ENCODE measurements around the gene URI1.
A peak's percentile ranks its signal among the peaks of the same experiment; 100 is the strongest.
"Not testable (repeated sequence)": the region's sequence is repeated elsewhere in the genome, so short reads cannot be mapped to it uniquely, and the experiment has no call there.

Gene URI1

DNA sequence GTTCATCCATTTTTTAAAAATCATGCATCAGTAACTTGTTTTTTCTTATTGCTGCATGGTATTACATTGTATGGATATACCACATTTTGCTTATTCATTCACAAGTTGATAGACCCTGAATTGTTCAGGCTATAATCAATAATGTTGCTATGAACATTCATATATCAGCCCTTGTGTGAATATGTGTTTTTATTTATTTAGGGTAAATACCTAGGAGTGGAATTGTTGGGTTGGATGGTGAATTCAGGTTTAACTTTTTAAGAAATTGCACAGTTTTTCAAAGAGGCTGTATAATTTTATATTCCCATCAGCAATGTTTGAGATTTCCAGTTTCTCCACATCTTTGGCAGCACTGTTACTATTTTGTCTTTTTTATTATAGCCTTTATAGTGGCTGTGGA is 82.1 kb downstream of the URI1 start:
- Mint-ChIP-seq H3K4me1 (ENCODE audit: low read depth in 2 of 2) (peaks cover 9 to 22% of the 10 kb centered on the region in 2 donors), H3K4me3 (no peak overlapping the region), H3K36me3 (ENCODE audit: insufficient read depth) (peaks cover 4% of the 10 kb centered on the region), H3K27me3 (no peaks in the 10 kb centered on the region), H3K27ac (no peak overlapping the region), H3K9me3 (no peaks in the 10 kb centered on the region)
- no peak for DNase-seq
- no peak for ATAC-seq (replicated peaks)

DNA sequence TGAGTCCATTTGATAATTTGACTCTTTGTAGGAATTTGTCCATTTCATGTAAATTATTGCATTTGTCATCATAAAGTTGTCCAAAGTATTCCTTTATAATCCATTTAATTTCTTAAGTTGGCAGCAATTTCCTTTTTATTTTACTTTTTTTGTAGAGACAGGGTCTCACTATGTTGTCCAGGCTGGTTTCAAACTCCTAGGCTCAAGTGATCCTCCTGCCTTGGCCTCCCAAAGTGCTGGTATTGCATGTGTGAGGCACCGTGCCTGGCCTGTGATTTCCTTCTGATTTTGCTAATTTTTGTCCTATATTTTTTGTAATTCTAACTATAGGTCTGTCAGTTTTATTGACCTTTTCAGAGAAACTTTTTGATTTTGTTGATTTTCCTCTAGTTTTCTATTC is 84.9 kb downstream of the URI1 start:
- ATAC-seq (replicated peaks), result no peak

DNA sequence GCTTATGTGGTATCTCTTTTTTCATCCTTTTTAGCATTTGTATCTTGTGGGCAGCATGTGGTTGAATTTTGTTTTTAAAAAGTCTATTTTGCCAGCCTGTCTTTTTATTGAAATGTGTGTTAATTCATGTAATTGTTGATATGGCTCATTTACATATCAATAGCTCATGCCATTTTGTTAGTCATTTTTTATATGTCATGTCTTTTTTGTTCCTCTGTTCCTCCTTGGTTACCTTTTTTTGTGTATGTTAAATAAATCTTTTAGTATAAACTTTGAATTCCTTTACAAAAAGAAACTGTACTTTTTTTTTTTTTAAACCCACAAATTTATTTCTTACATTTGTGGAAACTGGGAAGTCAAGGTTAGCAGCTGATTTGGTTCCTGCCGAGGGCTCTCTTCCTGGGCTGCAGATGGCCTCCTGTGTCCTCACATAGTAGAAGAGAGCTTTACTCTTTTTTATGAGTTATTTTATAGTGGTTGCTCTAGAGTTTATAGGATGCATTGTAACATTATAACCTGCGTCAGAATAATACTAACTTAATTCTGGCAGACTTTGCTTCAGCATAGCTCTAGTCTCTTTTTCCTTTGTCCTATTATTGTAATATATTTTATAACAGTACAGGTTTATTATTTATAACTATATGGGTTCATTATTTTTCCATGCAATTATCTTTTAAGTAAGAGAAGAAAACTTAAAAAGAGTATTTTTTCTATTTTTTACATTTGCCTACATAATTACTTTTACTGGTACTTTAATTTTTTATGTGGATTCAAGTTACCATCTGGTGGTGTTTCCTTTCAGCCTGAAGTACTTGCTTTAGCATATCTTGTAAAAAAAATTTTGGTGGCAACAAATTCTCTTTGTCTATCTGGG is 86.3 kb downstream of the URI1 start:
- Mint-ChIP-seq H3K9me3 (no peaks in the 10 kb centered on the region), H3K27me3 (no peaks in the 10 kb centered on the region), H3K27ac (no peak overlapping the region), H3K36me3 (ENCODE audit: insufficient read depth) (peaks cover 2% of the 10 kb centered on the region), H3K4me3 (no peak overlapping the region), H3K4me1 (ENCODE audit: low read depth in 2 of 2) (peaks cover 11 to 28% of the 10 kb centered on the region in 2 donors)
- no peak for ATAC-seq (replicated peaks)
- DNase-seq, result no peak

More for the DNA sequence above, 84.9 kb downstream of the URI1 start:
- Mint-ChIP-seq H3K4me3 (no peak overlapping the region), H3K4me1 (ENCODE audit: low read depth in 2 of 2) (peaks cover 12 to 35% of the 10 kb centered on the region in 2 donors), H3K36me3 (ENCODE audit: insufficient read depth) (peaks cover 2% of the 10 kb centered on the region), H3K27me3 (no peaks in the 10 kb centered on the region), H3K27ac (no peak overlapping the region), H3K9me3 (no peaks in the 10 kb centered on the region)
- no peak for DNase-seq

DNA sequence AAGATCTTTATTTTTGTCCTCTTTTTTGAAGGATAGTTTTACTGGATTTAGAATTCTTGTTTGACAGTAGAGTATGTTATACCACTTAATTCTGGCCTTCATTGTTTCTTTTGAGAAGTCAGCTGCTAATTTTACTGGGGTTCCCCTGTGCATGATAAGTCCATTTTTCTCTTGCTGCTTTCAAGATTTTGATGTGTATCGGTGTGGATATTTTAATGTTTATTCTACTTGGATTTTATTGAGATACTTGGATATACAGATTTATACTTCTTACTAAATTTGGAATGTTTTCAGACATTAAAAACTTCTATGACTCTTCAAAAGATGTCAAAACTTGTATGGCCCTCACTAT is 86.9 kb downstream of the URI1 start:
- Mint-ChIP-seq H3K36me3 (ENCODE audit: insufficient read depth) (peaks cover 2% of the 10 kb centered on the region), H3K9me3 (peaks cover 0 to under 1% of the 10 kb centered on the region in 2 donors), H3K27ac (no peak overlapping the region), H3K4me1 (ENCODE audit: low read depth in 2 of 2) (peaks cover 9 to 25% of the 10 kb centered on the region in 2 donors), H3K27me3 (no peaks in the 10 kb centered on the region), H3K4me3 (no peak overlapping the region)
- ATAC-seq (replicated peaks) (no peak), DNase-seq (no peak)

DNA sequence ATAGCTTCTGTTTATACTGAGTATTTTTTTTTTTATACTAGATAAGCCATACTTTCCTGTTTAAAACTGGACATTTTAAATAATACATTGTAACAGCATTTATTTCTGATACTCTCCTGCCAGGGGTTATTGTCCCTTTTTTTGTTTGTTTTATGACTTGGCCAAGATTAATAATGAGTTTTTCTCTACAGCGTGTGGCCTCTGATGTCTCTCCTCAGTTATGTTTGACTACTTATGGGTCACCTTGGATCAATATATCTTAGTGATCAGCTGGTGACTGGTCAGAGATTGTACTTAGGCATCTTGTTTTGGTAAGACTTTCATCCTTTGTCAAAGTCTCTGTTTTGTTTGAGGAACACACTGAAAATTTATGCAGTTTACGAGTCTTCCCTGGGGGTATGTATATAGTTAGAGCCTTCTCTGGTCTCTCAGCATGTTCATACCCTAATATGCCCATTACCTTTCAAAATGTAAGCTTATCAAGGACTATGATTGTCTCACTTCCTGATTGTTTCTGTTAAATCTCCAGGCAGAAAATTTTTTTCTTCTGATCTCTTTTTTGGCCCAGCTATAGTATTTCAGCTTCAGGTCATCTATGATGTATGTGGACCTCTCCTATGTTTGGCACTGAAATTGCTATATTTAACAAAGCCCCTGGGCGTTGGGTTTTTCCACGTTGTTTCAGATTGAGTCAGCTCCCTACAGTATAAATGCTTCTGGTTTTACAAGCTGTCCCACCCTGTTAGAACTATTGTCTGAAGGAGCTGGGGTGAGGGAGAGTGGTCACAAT is 87.9 kb downstream of the URI1 start:
- Mint-ChIP-seq H3K27ac (peak overlapping the region in 1 of 2 donors; percentile 61), H3K4me1 (ENCODE audit: low read depth in 2 of 2) (peaks cover 9 to 25% of the 10 kb centered on the region in 2 donors), H3K4me3 (no peak overlapping the region), H3K9me3 (peaks cover 4 to 10% of the 10 kb centered on the region in 2 donors), H3K36me3 (ENCODE audit: insufficient read depth) (peaks cover 5% of the 10 kb centered on the region), H3K27me3 (no peaks in the 10 kb centered on the region)
- ATAC-seq (replicated peaks) (no peak), DNase-seq (no peak)

DNA sequence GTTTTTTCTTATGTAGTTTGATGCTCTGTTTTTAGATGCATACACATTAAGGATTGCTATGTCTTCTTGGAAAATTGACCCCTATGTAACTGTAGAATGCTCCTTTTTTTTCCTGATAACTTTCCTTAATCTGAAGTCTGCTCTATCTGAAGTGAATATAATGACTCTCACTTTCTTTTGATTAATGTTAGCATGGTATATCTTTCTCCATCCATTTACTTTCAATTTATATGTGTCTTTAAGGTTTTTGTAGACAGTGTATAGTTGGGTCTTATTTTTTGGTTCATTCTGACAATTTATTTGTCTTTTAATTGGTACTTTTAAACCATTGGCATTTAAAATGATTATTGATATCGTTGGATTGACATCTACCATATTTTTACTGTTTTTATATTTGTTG is 92.3 kb downstream of the URI1 start:
- Mint-ChIP-seq H3K36me3 (ENCODE audit: insufficient read depth) (peaks cover 3% of the 10 kb centered on the region), H3K4me3 (no peak overlapping the region), H3K27me3 (no peaks in the 10 kb centered on the region), H3K4me1 (ENCODE audit: low read depth in 2 of 2) (peaks cover 3 to 22% of the 10 kb centered on the region in 2 donors), H3K9me3 (peaks cover 4 to 11% of the 10 kb centered on the region in 2 donors), H3K27ac (no peak overlapping the region)
- ATAC-seq (replicated peaks) (no peak), DNase-seq (no peak)

DNA sequence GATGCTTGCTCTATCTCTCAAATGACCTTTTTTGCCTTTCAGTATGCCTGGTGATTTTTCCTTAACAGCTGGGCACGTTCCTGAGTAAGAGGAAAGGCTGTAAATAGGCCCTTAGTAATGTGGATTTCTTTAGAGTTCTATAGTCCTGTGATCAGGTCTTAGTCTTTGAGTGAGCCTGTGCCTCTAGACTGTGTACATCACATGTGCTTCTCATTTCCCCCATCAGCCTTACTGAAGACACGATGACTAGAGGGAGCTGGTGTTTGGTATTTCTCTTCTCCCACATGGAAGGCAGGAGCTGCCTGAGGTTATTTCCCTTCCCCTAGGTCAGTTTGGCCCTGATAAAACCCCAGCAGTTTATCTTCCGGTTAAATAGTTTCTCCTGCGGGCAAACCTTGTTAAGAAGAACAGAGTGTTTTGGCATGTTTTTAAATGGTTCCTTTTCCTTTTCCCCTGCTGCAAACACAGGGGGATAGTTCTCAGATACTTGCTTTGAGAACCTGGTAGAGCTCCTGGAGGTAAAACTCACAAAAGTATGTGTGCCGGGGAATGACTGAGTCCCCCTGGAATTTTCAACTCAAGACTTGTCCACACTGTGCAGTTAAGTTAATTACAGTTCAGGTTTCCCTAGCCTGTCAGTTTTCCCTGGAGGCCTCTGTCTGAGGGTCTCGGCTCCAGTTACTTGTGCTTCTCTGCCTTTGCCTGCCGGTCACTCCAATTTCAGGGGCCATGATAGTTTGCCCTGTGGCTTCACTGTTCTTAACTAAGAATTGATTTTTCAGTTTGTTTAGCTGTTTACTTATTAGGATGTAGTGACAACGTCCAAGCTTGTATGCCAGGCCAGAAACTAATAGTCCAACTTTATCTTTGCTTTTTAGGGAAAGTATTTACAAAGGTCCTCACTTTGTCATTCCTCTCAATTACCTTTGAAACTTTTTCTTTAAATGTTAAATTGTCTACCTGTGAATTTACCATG is 94.4 kb downstream of the URI1 start:
- Mint-ChIP-seq H3K27me3 (no peaks in the 10 kb centered on the region), H3K36me3 (ENCODE audit: insufficient read depth) (peaks cover 3% of the 10 kb centered on the region), H3K4me1 (ENCODE audit: low read depth in 2 of 2) (peaks cover 0 to 7% of the 10 kb centered on the region in 2 donors), H3K27ac (peak overlapping the region in 1 of 2 donors; percentile 4), H3K4me3 (no peak overlapping the region), H3K9me3 (peaks cover 5 to 11% of the 10 kb centered on the region in 2 donors)
- DNase-seq, result no peak
- no peak for ATAC-seq (replicated peaks)

DNA sequence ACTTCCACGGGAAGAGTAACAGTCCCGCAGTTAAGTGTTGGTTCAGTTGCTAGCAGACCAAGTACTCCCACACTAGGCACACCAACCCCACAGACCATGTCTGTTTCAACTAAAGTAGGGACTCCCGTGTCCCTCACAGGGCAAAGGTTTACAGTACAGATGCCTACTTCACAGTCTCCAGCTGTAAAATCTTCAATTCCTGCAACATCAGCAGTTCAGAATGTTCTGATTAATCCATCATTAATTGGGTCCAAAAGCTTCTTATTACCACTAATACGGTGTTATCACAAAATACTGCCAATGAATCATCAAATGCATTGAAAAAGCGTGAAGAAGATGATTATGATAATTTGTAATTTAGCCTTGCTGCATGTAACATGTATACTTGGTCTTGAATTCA is 95.8 kb downstream of the URI1 start:
- Mint-ChIP-seq H3K27me3 (no peaks in the 10 kb centered on the region), H3K36me3 (ENCODE audit: insufficient read depth) (peaks cover 3% of the 10 kb centered on the region), H3K4me1 (ENCODE audit: low read depth in 2 of 2) (peaks cover 0 to 12% of the 10 kb centered on the region in 2 donors), H3K4me3 (no peak overlapping the region), H3K27ac (no peak overlapping the region), H3K9me3 (peaks cover 5 to 11% of the 10 kb centered on the region in 2 donors)
- DNase-seq (no peak), ATAC-seq (replicated peaks) (no peak)

DNA sequence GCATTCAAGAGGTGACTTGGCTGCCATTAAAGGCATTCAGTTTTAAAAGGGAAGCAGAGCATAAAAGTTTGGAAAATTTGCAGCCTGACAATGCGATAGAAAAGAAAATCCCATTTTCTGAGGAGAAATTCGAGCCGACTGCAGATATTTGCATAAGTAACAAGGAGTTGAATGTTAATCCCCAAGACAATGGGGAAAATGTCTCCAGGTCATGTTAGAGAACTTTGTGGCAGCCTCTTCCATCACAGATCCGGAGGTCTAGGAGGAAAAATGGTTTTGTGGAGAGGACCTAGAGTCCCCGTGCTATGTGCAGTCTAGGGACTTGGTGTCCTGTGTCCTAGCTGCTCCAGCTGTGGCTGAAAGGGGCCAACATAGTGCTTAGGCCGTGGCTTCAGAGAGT is 99.9 kb downstream of the URI1 start:
- H3K9me3 Mint-ChIP-seq; H3K36me3 Mint-ChIP-seq (ENCODE audit: insufficient read depth); H3K4me3 Mint-ChIP-seq; DNase-seq; ATAC-seq (replicated peaks); H3K27me3 Mint-ChIP-seq; H3K27ac Mint-ChIP-seq: not testable (repeated sequence)
- peaks cover 0 to 15% of the 10 kb centered on the region in 2 donors for H3K4me1 Mint-ChIP-seq (ENCODE audit: low read depth in 2 of 2)

DNA sequence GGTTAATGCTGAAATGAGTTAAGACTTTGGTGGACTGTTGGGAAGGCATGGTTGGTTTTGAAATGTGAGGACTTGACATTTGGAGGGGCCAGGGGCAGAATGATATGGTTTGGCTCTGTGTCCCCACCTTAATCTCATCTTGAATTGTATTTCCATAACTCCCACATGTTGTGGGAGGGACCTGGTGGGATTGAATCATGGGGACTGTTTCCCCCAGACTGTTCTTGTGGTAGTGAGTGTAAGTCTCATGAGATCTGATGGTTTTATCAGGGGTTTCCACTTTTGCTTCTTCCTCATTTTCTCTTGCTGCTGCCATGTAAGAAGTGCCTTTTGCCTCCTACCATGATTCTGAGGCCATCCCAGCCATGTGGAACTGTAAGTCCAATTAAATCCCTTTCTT is 101.0 kb downstream of the URI1 start:
- H3K4me3 Mint-ChIP-seq; H3K27me3 Mint-ChIP-seq; ATAC-seq (replicated peaks); H3K36me3 Mint-ChIP-seq (ENCODE audit: insufficient read depth); H3K27ac Mint-ChIP-seq; DNase-seq; H3K9me3 Mint-ChIP-seq: not testable (repeated sequence)
- H3K4me1 Mint-ChIP-seq (ENCODE audit: low read depth in 2 of 2), result peaks cover 0 to 19% of the 10 kb centered on the region in 2 donors

DNA sequence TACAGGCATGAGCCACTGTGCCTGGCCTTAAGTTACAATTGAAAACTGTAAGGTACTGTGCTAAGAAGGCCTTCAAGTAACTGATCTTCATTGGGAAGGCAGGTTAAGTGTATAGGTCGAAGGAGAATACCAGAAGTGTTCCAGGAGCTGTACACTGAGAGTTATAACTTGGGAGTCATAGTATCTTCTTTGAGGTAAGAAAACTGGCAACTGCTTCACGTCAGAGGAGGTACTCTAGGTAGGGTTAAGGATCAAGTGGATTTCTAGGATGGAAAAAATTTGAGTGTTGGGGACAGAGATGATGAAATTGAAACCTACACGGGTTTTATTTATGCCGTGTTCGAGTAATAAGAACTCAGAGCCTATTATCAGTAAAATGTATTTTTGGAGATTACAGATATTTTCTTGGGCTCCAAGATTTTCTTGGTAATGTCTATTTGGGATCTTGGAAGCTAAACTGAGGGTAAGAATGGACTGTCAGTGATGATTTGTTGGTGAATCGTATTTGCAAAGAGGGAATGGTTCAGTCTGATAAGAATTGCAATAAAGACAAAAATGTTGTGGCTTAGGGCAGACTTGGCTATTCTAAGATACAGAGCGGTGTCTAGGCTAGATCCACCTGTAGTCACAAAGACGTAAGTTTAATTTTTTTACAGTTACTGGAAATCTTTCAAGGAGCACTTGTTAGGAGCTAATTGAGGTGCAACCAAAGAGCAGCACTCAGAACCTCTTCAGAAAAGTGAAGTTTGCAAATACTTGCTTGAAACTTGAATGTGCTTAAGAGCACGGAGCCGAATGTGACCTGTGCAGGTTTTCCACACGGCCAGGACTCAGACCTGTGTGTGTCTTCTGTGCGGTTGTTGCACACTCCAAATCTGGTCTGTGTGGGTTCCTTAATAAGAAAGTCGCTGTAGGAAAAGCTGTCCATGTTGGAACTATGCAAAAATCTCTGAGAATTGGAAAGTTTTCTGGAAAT is 102.5 kb downstream of the URI1 start:
- peaks cover 3% of the 10 kb centered on the region for H3K36me3 Mint-ChIP-seq (ENCODE audit: insufficient read depth)
- peaks cover 0 to 2% of the 10 kb centered on the region in 2 donors for H3K9me3 Mint-ChIP-seq
- peaks cover 0 to 19% of the 10 kb centered on the region in 2 donors for H3K4me1 Mint-ChIP-seq (ENCODE audit: low read depth in 2 of 2)
- no peak overlapping the region for H3K4me3 Mint-ChIP-seq
- no peaks in the 10 kb centered on the region for H3K27me3 Mint-ChIP-seq
- H3K27ac Mint-ChIP-seq, result no peak overlapping the region
- no peak for ATAC-seq (replicated peaks)
- DNase-seq, result no peak

DNA sequence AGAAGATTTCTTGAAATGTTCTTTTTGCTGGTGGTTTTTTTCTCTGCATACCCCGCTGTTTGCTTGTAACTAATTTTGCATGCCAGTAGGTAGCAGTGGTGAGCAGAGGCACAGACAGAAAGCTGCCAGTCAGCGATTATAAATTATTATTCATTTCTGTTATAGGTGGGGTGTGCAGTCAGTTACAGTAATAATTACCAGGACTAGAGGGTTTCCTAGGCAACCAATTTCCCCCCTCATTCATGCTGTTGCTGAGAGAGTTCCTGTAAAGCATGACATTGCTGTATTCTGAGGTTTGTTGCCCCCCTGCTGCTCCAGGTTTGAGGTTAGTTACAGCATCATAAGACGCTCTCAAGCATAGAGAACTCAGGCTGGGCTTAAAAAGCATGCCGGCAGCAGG is 104.5 kb downstream of the URI1 start:
- H3K27me3 Mint-ChIP-seq, result no peaks in the 10 kb centered on the region
- peaks cover 3% of the 10 kb centered on the region for H3K36me3 Mint-ChIP-seq (ENCODE audit: insufficient read depth)
- ATAC-seq (replicated peaks), result no peak
- H3K4me1 Mint-ChIP-seq (ENCODE audit: low read depth in 2 of 2), result peaks cover 0 to 17% of the 10 kb centered on the region in 2 donors
- H3K4me3 Mint-ChIP-seq, result no peak overlapping the region
- H3K27ac Mint-ChIP-seq, result no peak overlapping the region
- DNase-seq, result no peak
- no peaks in the 10 kb centered on the region for H3K9me3 Mint-ChIP-seq
